ENCODE measurements around the gene CGRRF1.
A peak's percentile ranks its signal among the peaks of the same experiment; 100 is the strongest.

CGRRF1 gene

DNA sequence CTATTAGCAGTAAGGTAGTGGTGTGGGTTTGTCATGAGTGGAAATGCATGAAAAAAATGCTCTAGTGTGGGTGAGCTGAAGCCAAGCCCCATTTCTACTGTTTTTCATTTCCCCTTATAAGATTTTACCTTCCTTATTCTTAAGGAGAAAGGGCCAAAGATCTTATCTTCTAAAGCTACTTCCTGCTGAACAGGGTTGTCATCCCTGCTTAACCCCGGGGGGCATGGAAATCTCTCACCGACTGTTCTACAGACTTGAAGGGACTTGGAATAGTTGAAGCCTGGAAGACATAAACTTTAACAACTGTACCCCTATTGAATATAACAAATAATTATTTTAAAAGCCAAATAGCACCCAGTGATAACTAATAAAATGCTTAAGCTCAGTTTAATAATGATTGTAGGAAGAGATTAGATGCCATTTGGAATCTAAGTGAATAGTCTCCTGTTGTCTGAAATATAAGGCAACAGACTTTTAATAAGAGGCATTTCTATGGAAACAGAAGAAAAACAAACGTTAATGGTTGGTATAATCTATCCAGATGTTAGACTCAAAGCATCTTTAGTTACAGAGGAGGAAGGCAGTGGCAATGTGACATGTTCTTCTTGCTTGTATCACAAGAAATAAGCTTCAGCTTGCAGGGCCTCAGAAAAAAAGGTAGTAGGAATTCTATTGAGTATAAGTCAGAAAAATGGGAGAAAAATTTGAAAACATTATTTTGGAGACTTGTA is 19.1 kb upstream of the CGRRF1 start:
- no peak for DNase-seq

DNA sequence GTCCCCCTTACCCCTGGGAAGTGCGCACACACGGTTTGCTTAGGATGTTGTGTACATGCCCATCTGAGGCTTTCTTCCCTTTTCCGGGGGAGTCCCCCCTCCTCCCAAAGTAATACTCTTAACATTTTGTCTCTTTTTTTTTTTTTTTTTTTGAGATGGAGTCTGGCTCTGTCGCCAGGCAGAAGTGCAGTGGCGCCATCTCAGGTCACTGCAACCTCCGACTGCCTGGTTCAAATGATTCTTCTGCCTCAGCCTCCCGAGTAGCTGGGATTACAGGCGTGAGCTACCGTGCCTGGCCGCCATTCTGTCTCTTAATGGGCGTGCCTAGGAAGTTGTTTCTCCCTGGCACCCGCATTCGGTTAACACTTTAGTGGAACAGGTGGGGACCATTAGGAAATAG is 16.4 kb upstream of the CGRRF1 start:
- no peak for DNase-seq

DNA sequence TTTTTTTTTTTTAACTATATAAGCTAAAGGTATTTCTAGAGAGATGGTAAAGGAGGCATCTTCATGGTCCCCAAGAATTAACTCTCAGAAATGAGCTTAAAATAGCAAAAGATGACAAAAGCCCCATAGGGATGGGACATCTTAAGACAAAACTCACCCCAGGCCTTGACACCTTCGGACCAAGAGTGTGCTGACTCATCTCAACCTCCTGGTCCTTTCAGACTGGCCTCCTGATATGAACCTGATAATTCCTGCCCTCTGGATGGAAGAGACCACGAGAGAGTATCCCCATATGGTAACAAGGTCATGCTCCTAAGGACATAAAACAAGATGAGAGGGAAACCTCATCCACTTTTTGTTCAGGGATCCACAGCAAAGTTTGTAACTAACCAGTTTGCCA is 12.5 kb upstream of the CGRRF1 start:
- DNase-seq, result no peak

DNA sequence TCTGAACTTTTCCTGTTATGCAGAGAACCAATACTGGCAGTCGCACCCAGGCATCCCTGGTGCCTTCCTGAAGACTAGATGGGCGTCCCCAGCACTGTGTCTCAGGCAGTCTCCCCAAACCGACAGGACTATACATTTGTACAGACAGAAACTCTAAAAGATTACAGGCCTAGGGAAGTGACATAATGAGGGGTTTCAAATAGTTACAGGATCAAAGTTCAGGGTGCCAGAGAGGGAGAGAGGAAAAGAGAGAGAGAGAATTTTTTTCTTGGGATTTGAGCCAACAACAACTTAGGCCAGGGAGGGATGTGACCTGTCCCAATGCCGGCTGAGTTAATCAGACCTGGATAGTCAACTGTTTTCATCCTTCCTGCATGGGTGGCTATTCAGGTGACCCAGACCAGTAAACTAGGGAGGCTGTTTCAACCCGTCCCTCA is 11.6 kb upstream of the CGRRF1 start:
- no peak for DNase-seq

DNA sequence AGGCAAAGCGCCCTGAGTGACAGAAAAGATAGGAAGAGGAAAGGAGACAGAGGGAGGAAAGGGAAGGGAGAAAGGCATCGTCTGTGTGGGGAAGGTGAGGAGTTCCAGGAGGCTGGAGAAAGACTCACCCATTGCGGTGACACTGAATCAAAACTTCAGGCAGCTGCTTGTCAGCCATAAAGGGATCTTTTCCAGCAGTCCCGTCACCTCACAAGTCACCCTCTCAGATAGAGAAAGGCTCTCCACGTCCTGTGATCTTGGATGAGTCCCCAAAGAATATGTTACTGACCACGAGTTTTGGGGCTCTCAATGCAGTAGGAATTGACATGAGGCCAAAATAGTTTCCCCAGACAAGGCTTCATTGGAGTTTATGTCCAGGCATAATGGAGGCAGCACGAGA is 11.1 kb upstream of the CGRRF1 start:
- no peak for DNase-seq

DNA sequence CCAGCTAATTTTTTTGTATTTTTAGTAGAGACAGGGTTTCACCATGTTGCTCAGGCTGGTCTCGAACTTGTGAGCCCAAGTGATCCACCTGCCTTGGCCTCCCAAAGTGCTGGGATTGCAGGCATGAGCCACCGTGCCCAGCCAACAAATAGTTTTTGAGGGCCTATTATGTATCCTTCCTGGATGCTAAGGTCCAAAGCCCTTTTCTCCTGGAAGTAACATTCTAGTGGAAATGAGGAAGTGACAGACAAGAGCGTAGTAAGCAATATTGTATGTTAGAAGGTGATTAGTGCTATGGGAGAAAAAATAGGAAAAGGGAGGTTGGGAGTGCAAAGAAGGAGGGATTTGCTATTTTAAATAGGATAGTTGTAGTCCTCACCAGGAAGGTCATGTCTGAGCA is 9.0 kb upstream of the CGRRF1 start:
- no peak for DNase-seq

DNA sequence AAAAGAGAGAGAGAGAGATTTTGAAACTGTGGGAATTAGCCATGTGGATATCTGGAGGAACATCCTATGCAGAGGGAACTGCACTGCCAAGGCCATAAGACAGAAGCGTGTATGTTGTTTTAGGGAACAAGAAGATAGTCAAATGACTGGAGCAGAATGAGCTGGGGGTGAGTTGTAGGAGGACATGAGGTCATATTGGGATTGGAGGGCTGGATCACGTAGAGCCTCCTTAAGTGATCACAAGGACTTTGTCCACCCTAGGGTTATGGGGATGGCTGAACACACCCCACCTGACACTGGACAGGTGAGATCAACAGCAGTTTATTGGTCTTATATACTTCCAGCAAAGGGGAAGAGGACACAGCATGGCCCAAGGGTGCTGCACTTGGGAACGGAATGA is 8.2 kb upstream of the CGRRF1 start:
- no peak for DNase-seq

DNA sequence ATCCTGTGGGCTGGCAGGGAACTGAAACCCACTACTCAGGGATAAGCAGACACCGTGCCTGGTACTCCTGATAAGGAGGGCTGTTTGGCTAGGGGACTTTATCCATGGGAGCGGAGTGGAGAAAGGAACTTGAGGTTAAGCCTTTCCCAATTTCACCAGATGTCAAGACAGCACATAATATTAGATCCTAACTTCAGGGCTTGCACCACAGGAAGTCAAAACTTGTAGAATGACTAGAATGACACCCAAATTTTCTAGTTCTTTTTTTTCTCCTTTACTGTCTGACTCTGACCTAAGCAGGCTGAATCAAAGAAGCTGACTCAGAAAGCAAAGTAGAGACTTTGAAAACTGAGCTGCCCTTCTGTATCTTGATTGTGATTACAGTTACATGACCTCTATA is 7.1 kb upstream of the CGRRF1 start:
- DNase-seq, result peak; percentile 23

DNA sequence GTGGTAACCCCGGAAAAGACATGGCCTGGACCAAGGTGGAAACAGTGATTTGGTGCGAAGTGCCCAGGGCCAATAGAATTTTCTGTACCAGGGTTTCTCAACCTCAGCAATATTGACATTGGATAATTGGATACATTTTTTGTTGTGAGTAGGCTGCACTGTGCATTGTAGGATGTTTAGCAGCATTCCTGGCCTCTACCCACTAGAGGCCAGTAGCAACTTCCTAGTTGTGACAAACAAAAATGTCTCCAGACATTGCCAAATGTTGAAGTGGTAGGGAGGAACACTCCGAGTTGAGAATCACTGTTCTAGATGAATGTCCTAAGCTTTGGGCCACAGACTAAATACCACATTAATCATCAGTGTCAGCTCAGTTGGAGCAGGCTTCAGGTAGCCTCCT is 6.2 kb upstream of the CGRRF1 start:
- DNase-seq, result no peak

DNA sequence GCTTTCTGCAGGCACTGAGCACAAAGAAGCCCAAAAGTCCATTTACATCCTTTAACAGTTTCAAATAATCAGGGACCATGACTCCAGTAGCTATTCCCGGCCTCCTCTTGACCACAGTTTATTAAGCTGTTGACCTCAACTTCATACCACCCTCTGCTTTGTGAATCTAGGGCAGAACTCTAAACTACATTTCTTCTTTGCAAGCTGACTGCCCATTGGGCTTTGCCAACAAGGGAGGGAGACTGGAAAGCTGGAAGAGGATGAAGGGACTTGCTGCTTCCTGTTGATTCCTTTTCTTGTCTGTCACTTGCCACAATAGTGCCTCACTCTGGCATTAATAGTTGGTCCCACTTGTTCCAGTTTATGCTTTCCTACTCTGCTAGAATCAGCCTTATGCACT is 2.7 kb downstream of the CGRRF1 start:
- no peak for DNase-seq

DNA sequence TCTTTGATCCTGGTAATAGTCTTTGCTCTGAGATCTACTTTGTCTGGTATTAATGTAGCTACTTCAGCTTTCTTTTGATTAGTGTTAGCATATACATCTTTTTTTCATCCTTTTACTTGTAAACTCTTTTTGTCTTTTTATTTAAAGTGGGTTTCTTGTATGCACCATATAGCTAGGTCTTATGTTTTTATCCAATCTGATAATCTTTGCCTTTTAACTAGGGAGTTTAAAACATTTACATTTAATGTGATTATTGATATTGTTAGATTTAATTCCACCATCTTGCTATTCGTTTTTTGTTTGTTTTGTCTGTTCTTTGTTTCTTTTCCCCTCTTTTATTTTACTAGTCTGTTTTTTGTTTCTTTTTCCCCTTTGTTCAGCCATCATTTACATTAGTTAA is 6.0 kb downstream of the CGRRF1 start:
- no peak for DNase-seq

DNA sequence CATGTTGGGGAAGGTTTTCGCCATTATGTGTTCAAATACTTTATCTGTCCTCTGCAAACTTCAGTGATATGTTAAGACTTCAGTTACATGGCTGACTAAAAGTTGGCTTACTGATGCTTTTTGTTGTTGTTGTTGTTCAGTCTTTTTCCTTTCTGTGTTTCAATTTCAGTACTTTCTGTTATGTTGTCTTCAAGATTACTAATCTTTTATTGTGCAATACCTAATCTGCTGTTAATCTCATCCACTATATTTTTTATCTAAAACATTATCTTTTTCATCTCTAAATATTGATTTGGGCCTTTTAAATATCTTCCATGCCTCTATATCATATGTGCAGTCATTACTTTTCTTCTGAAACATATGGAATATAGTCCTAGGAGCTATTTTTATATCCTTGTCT is 7.0 kb downstream of the CGRRF1 start:
- no peak for DNase-seq

DNA sequence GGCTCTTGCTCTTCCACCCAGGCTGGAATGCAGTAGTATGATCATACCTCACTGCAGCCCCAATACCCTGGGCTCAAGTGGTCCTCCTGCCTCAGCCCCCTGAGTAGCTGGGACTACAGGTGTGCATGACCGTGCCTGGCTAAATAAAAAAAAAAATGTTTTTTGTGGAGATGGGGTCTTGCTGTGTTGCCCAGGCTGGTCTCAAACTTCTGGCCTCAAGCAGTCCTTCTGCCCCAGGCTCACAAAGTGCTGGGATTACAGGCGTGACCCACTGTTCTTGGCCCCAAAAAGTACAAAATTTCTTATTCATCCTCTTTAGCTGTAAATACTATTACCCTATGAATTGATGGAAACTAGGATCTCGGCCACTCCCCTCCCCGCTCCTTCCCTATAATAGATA is 14.7 kb downstream of the CGRRF1 start:
- no peak for DNase-seq

DNA sequence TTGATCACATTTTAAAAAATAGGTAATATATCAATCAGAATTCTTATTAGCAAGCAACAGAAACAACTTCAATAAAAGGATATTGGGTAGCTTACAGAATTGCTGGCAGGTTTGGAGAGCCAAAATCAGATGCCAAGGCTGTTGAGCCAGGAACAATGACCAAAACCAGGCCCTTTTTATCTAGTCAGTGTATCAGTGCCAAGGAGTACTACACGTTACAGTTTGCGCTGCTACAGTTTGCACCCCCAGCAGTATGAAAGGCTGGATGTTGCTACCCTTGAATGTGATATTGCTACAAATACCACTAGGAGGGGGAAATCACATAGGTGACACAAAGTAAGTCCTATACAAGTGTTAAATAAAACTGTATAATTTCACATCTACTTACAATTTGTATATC is 19.3 kb downstream of the CGRRF1 start:
- DNase-seq, result no peak

DNA sequence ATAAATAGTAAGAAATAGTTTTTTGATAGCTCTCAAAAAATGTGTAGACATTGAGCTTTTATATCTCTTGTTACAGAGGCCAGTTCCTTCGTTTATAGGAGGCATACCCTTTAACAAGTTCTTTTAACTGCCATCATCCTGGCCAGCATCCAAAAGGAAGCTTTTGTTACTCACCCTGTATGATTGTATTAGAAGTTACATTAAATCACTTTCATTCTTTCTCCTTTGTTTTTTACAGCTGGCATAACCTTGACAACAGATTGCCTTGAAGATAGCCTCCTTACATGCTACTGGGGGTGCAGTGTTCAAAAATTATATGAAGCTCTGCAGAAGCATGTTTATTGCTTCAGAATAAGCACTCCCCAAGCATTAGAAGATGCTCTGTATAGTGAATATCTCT is 20.1 kb downstream of the CGRRF1 start:
- no peak for DNase-seq

DNA sequence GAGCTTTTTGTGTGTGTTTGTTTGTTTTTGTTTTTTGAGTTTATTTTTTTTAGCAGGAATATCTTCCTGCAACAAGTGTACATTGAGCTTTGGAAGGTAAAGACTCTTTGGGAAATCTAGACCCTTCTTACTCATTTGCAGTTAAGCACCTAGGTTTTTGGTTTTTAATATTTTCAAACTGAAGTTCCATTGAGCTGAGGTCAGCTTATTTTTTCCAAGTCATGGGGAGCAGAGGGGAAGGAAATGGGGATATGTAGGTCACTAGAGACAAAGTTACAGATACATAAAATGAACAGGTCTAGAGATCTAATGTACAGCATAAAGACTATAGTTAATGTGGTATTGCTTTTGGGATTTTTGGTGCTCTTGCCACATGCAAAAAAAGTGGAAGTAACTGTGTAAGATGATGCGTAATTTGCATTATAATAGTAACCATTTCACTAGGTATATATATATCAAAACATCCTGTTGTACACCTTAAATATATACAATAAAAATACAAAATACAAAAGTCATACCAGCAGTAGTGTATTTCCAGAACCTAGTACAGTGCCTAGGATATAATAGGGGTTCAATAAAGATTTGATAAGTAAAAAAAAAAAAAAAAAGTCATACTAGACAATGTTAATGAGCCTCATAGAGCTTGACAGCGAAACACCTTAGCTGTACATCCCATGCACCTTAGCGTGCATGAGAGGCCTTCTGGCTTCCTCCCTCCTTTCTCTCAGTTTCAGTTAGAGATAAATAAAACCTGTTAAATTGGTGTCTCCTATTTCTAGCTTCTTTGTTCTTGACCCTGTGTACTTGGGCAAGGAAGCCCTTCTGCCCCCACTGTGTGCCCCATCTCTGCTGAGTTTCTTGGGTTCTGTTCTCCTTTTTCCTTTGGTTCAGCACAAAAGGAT is 22.7 kb downstream of the CGRRF1 start:
- DNase-seq, result no peak

DNA sequence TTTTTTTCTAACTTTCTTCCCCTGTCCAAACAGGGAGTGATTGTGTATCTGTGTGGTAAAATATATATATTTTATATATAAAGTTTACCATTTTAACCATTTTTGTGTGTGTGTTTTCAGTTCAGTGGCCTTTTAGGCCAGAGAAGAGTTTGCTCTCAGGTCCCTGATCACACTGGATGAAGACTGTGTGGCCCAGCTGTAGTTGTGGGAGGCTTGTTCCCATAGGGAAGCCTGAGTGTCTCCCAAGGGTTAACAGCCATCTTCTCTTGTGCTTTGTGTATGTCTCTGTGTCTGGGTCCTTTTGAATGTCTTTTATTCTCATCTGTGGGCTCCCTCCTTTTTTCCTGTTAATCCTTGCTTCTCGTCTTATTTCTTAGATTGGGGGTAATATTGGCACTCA is 23.4 kb downstream of the CGRRF1 start:
- no peak for DNase-seq

DNA sequence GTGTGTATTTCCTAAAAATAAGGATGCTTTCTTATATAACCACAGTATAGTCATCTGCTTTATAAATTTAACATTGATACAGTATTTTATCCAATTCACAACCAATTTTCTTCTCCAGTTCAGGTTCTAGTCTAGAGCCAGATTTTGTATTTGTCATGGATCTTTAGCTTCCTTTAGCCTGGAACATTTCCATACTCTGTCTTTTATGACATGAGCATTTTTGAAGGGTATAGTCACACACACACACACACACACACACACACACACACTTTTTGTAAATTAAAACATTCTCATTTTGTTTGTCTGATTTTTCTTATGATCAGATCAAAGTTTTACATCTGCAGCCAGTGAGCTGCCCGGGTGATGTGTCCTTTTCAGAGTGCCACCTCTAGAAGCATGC is 25.4 kb downstream of the CGRRF1 start:
- DNase-seq, result no peak

DNA sequence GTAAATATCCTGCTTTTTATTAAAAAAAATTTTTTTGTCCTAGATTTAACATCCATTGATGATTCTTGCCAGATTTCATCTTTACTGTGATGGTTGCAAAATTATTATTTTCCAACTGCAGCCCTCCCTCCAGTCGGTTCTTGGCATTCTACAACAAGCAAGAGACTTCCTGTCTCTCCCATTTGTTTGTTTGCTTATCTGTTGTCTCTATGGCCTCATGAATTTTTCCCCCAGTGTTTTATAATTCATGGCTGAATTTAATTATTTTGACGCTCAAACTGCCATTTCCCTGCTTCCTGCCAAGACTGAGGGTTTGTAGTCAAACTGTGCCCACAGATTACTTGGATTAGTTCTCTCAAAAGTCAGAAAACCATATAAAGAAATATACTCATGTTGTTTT is 25.9 kb downstream of the CGRRF1 start:
- DNase-seq, result no peak

DNA sequence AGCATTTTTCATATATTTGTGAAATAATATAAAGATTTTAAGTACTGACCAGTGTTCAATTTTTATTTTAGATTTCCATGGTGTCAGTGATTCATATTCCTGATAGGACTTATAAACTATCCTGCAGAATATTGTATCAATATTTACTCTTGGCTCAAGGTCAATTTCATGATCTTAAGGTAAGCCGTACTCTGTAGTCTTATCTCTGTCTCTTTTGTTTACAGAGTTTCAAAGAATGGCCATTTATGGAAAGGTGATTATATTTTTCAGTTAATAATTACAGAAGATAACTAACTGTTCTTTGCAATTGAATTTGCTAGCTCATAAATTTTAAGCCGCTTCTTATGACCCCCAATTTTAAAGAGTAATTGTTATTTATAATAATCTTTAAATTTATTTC is 27.9 kb downstream of the CGRRF1 start:
- DNase-seq, result no peak

DNA sequence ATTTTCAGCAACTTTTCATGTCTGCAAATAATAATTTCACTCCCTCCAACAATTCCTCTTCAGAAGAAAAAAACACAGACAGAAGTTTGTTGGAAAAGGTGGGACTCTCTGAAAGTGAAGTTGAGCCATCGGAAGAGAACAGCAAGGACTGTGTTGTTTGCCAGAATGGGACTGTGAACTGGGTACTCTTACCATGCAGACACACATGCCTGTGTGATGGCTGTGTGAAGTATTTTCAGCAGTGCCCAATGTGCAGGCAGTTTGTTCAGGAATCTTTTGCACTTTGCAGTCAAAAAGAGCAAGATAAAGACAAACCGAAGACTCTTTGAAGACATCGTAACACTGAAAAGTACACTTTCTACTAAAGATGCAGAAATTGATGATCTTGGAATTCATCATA is 28.3 kb downstream of the CGRRF1 start:
- no peak for DNase-seq

DNA sequence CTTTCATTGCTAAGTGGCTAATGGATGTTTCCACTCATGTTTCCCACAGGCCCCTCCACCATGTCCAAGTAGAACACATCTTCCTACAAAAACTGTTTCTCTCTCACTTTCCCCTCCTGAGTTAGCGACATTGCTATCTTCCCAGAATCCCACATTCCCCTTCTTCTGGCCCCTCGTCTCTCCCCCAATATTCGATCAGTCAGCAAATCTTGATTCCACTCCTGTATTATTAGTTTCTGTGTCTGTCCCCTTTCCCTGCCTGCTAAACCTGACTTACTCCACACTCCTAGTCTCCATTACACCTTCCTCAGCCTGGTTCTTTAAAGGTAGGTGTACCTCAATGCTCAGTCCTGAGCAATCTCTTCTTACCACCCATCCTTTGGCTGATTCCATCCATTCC is 37.9 kb downstream of the CGRRF1 start:
- no peak for DNase-seq

DNA sequence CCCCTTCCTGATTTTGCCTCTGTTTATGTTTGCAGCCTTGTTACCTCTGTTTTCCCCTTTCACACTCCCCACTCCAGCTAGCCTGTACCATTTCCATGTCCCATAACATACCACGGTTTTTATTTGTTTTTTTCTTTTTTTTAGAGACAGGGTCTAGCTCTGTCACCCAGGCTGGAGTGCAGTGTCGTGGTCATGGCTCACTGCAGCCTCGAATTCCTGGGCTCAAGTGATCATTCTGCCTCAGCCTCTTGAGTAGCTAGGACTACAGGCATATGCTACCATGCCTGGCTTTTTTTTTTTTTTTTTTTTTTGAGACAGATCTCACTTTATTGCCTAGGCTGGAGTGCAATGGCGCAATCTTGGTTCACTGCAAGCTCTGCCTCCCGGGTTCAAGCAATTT is 38.8 kb downstream of the CGRRF1 start:
- no peak for DNase-seq

DNA sequence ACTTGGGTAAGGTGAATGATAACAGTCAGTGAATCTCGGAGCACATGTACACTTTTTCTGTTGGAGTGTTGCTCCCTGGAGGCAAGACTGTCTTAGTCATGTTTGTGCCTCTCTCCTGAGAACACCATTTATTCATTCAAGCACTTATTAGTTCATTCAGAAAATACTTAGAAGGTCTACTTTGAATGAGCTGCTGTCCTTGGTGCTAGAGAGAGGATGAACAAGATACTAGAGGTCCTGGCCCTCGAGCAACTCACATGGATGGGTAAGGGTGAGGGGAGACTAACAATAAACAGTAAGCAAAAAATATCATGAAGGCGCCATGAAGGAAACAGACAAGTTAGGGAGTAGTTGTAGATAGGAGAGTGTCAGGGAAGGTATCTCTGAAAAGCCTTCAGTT is 40.2 kb downstream of the CGRRF1 start:
- DNase-seq, result no peak

DNA sequence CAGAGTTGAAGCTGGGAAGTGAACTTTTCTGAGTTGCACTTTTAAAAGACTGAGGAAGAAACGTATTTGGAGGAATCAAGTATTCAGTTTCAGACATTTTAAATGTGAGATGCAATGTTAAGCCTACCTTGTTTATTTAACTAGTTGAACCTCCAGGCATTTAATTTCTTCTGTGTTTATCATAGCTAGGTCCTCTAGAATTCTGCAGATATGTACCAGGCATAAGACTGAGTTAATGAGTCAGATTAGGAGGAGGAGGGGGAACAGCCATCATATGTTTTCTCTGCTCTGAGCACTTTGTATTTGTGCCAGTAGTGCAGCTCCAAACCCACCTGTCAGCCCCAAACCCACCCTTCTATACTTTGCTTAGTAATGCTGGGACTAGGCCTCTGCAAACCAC is 40.8 kb downstream of the CGRRF1 start:
- DNase-seq, result no peak

All from GDM1 (cell line).